Measurements from ENCODE around the gene KIF5A.

- peak; percentile 60; the same call in 1 of the 2 replicates for TF ChIP-seq POLR2A (IDR thresholded peaks at IDR 0.05; ENCODE audit: low read depth, low read length)
- TF ChIP-seq TAF1 (IDR thresholded peaks at IDR 0.05; ENCODE audit: borderline replicate concordance, low read depth, low read length), result 0 out of 2 replicates have a peak, but pooled peaks have one; percentile 28
Observed at GRCh38 chr12:57522011-57522886, 27.6 kb upstream of the KIF5A start, which contains the start of gene MBD6.

Measured in GM12892 (cell line).